Thyroid gland (tissue), 4 donors: Measurements from ENCODE around the gene FARP2.

Experiments used
- CTCF ChIP-seq, 6 experiments: fragments of 200-600 bp in 3 of 6; fragments of 450-650 bp in 3 of 6; sonication (generic) in 3 of 6; IDR thresholded peaks; one replicate each; pipeline ENCODE4 v1.5.1; 2016 to 2019; ENCODE audit warnings: antibody characterized with exemption in 6 of 6, mild to moderate bottlenecking in 2 of 6, inconsistent platforms in 1 of 6, moderate library complexity in 1 of 6
- POLR2A ChIP-seq, 2 donors: fragments of 450-650 bp; IDR thresholded peaks; one replicate each; pipeline ENCODE4 v1.6.1; 2017; ENCODE audit warnings: antibody characterized with exemption in 2 of 2, mild to moderate bottlenecking in 2 of 2, moderate library complexity in 1 of 2

GRCh38 chr2:241500431-241500975 is 144.4 kb downstream of the FARP2 start:
- TF ChIP-seq CTCF (IDR thresholded peaks at IDR 0.05) (no peak), POLR2A (IDR thresholded peaks at IDR 0.05) (no peak)
